CD4-positive, alpha-beta T cell (primary cell): ENCODE measurements around the gene ARL10. TPM values are rescaled to one million over a fixed set of nuclear protein-coding genes. Genes with fewer than 3 reads are reported as not detected.

Source experiments
- ATAC-seq: fragments of 200-7000 bp; cut with Tn5 transposase; one replicate; pipeline ENCODE4 v1.10.0; 2022; ENCODE audit warnings: mild to moderate bottlenecking; ENCODE audit not compliant: poor library complexity
- CTCF ChIA-PET: fragments of 350-600 bp; sonication (Branson Sonifier 250); formaldehyde crosslinking; loops from one replicate; lab custom pipeline; 2021; ENCODE audit warnings: antibody characterized with exemption, inconsistent platforms; lab: Charles Lee
- POLR2A ChIA-PET: fragments of 350-600 bp; sonication (Branson Sonifier 250); formaldehyde crosslinking; loops from one replicate; lab custom pipeline; 2021; ENCODE audit warnings: antibody characterized with exemption, inconsistent platforms; lab: Charles Lee
- DNase-seq, 14 experiments: peaks; one replicate each; pipeline ENCODE4 v3.0.0-alpha.2; 2013 to 2020; ENCODE audit warnings: mixed read lengths in 2 of 14
- H3K27ac ChIP-seq, 2 donors: one replicate each; pipeline versions ENCODE4 v1.5.1 to v1.7.0; 2013; ENCODE audit warnings: low read length in 2 of 2, low read depth in 1 of 2, mild to moderate bottlenecking in 1 of 2
- H3K27me3 ChIP-seq, 2 experiments: 1 replicate in 1 of 2; 2 replicates in 1 of 2; pipeline versions ENCODE4 v1.6.1 to v1.7.0; 2013; ENCODE audit warnings: low read length in 2 of 2, control low read depth in 1 of 2, mild to moderate bottlenecking in 1 of 2, moderate library complexity in 1 of 2; ENCODE audit not compliant: insufficient read depth in 2 of 2, control insufficient read depth in 1 of 2
- H3K36me3 ChIP-seq: one replicate; pipeline ENCODE4 v1.6.1; 2013; ENCODE audit warnings: low read length, control low read depth; ENCODE audit not compliant: insufficient read depth
- H3K4me1 ChIP-seq: one replicate; pipeline ENCODE4 v1.6.1; 2013; ENCODE audit warnings: low read length, control low read depth; ENCODE audit not compliant: insufficient read depth
- H3K4me3 ChIP-seq: one replicate; pipeline ENCODE4 v1.5.1; 2013; ENCODE audit warnings: mild to moderate bottlenecking, low read length, moderate library complexity
- H3K9me3 ChIP-seq, 2 experiments: 1 replicate in 1 of 2; 2 replicates in 1 of 2; pipeline versions ENCODE4 v1.6.1 to v1.7.0; 2013; ENCODE audit warnings: low read length in 2 of 2, mild to moderate bottlenecking in 2 of 2, control low read depth in 1 of 2, moderate library complexity in 1 of 2; ENCODE audit not compliant: control insufficient read depth in 1 of 2, insufficient read depth in 1 of 2
- H3K27ac Mint-ChIP-seq: one replicate; pipeline ENCODE4 v1.8.0; 2020; ENCODE audit warnings: mixed read lengths
- H3K27me3 Mint-ChIP-seq: one replicate; pipeline ENCODE4 v1.8.0; 2021; ENCODE audit warnings: mixed read lengths
- H3K36me3 Mint-ChIP-seq: one replicate; pipeline ENCODE4 v1.8.0; 2021; ENCODE audit warnings: low read depth, mixed read lengths
- H3K4me1 Mint-ChIP-seq: one replicate; pipeline ENCODE4 v1.8.0; 2021; ENCODE audit warnings: low read depth, mixed read lengths
- H3K4me3 Mint-ChIP-seq: one replicate; pipeline ENCODE4 v1.8.0; 2020; ENCODE audit warnings: mild to moderate bottlenecking, mixed read lengths
- H3K9me3 Mint-ChIP-seq: one replicate; pipeline ENCODE4 v1.8.0; 2020; ENCODE audit warnings: mixed read lengths
- intact Hi-C, 2 experiments: fragments of 100-400 bp; cut with DNase I in 1 of 2; cut with micrococcal nuclease in 1 of 2; formaldehyde crosslinking; loops; one replicate each; pipeline versions ENCODE4 v1.15.1 to v1.9.0; 2023 to 2025; cut with DNase I, micrococcal nuclease
- total RNA-seq, 174 experiments: library from RNA in 2 of 174; stranded (reverse) in 2 of 174; gene quantifications; one replicate each; pipeline ENCODE4 v1.2.3 and lab custom pipeline; 2021 to 2026
- TF ChIP-seq, protein P1 (sequence below): fragments of 200-600 bp; IDR thresholded peaks from one replicate; pipeline ENCODE4 v1.8.0; 2022; ENCODE audit warnings: antibody characterized with exemption, mild to moderate bottlenecking

ARL10 gene
- total RNA-seq, 2 experiments from 2014 or later, result 3.2 to 4.4 TPM

DNA sequence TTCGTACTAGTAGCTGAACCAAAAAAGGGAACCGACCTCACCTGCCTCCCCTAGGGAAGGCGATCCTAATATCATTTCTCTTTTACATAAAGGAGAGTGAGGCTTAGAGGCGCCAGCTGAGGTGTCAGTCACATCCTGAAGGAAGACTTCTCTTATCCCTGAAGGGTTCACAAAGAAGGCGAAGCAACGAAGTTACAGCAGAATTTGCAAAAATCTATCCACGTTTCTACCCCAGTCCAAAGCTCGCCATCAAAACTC, 3.1 kb upstream of the ARL10 start:
- ATAC-seq (no peak), DNase-seq (no peak)
- H3K27me3 ChIP-seq, result no peaks in the 10 kb centered on the region
- peaks cover 37% of the 10 kb centered on the region for H3K36me3 Mint-ChIP-seq
- CTCF ChIA-PET, result interaction anchor here (0.8 to 2.8 kb wide), 3 partner anchors 24 to 86 kb away, joined by 3 to 7 read pairs (median 5); partner anchors contain the start of genes CLTB and FAF2
- H3K27ac ChIP-seq, result peak overlapping the region; percentile 65 to 69
- POLR2A ChIA-PET, result interaction anchor here (0.7 to 3.9 kb wide), 19 partner anchors 8 to 1842 kb away, joined by 3 to 77 read pairs (median 5); partner anchors contain the start of genes CLTB, FAF2, HIGD2A and HNRNPAB
- H3K4me1 ChIP-seq, result peaks cover 41% of the 10 kb centered on the region
- no peaks in the 10 kb centered on the region for H3K9me3 Mint-ChIP-seq
- H3K27me3 Mint-ChIP-seq, result no peaks in the 10 kb centered on the region
- H3K36me3 ChIP-seq, result peaks cover 16% of the 10 kb centered on the region
- H3K9me3 ChIP-seq, result no peaks in the 10 kb centered on the region
- H3K27ac Mint-ChIP-seq, result peak overlapping the region; percentile 87
- peak overlapping the region; percentile 98 for H3K4me3 ChIP-seq
- peaks cover 48% of the 10 kb centered on the region for H3K4me1 Mint-ChIP-seq
- TF ChIP-seq, protein P1, sequence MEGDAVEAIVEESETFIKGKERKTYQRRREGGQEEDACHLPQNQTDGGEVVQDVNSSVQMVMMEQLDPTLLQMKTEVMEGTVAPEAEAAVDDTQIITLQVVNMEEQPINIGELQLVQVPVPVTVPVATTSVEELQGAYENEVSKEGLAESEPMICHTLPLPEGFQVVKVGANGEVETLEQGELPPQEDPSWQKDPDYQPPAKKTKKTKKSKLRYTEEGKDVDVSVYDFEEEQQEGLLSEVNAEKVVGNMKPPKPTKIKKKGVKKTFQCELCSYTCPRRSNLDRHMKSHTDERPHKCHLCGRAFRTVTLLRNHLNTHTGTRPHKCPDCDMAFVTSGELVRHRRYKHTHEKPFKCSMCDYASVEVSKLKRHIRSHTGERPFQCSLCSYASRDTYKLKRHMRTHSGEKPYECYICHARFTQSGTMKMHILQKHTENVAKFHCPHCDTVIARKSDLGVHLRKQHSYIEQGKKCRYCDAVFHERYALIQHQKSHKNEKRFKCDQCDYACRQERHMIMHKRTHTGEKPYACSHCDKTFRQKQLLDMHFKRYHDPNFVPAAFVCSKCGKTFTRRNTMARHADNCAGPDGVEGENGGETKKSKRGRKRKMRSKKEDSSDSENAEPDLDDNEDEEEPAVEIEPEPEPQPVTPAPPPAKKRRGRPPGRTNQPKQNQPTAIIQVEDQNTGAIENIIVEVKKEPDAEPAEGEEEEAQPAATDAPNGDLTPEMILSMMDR, result no peak
- intact Hi-C loops, result loop anchor here in 1 of 2 experiments (2.0 kb wide), 1 partner anchor 87 kb away; the partner anchor contains the start of gene FAF2
- H3K4me3 Mint-ChIP-seq, result peak overlapping the region; percentile 96

GRCh38 chr5:176364765-176365350, 429 bp upstream of the ARL10 start:
- Mint-ChIP-seq H3K27me3 (no peaks in the 10 kb centered on the region), H3K36me3 (peaks cover 36% of the 10 kb centered on the region), H3K4me1 (peaks cover 29% of the 10 kb centered on the region), H3K27ac (peak overlapping the region; percentile 76), H3K4me3 (peak overlapping the region; percentile 84), H3K9me3 (no peaks in the 10 kb centered on the region)
- CTCF ChIA-PET, result no interaction called here
- H3K27ac ChIP-seq, result peak overlapping the region in 1 of 2 donors; percentile 7
- no peaks in the 10 kb centered on the region for H3K27me3 ChIP-seq
- ATAC-seq (no peak), DNase-seq (no peak)
- POLR2A ChIA-PET, result interaction anchor here (1.0 kb wide), 1 partner anchor 24 kb away, joined by 5 read pairs; the partner anchor contains the start of genes HIGD2A and NOP16
- H3K9me3 ChIP-seq, result no peaks in the 10 kb centered on the region
- H3K4me3 ChIP-seq, result peak overlapping the region; percentile 74
- peaks cover 3% of the 10 kb centered on the region for H3K36me3 ChIP-seq
- intact Hi-C loops, result no loop called here
- TF ChIP-seq, protein P1, result no peak
- peaks cover 36% of the 10 kb centered on the region for H3K4me1 ChIP-seq

- Histone ChIP-seq H3K27ac (no peak overlapping the region), H3K27me3 (no peaks in the 10 kb centered on the region), H3K36me3 (peaks cover 7% of the 10 kb centered on the region), H3K9me3 (no peaks in the 10 kb centered on the region), H3K4me1 (peaks cover 21% of the 10 kb centered on the region), H3K4me3 (peak overlapping the region; percentile 74)
- Mint-ChIP-seq H3K27me3 (no peaks in the 10 kb centered on the region), H3K27ac (peak overlapping the region; percentile 71), H3K36me3 (peaks cover 42% of the 10 kb centered on the region), H3K4me1 (peaks cover 21% of the 10 kb centered on the region), H3K4me3 (peak overlapping the region; percentile 90), H3K9me3 (no peaks in the 10 kb centered on the region)
- CTCF ChIA-PET, result no interaction called here
- intact Hi-C loops, result no loop called here
- TF ChIP-seq, protein P1, result no peak
- peak in 1 of 14 experiments; percentile 34 for DNase-seq
- POLR2A ChIA-PET, result no interaction called here
- ATAC-seq, result no peak
These were observed 1.1 kb downstream of the ARL10 start for GRCh38 chr5:176366232-176366894.
